ENCODE measurements around the gene SPNS3.
A peak's percentile ranks its signal among the peaks of the same experiment; 100 is the strongest.

The SPNS3 gene

DNA sequence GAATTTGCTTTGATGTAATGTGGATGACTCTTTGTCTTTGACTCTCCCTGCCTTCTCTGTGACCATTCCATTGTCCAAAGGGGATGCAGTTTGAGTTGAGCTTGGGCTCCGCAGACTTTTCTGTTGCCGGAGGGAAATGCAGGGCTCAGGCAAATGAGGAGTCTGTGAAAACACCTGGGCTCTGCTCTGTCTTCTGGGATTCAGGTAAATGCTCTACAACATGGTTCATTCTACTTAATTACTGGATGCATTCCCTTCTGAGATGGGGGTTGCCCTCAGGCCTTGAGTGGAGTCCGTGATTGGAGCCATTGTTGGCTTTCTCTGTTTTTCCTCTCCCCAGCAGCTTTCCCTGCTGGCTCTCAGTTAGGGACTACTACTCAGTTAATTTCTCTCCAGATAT, 38.5 kb downstream of the SPNS3 start:
- no peak for DNase-seq

DNA sequence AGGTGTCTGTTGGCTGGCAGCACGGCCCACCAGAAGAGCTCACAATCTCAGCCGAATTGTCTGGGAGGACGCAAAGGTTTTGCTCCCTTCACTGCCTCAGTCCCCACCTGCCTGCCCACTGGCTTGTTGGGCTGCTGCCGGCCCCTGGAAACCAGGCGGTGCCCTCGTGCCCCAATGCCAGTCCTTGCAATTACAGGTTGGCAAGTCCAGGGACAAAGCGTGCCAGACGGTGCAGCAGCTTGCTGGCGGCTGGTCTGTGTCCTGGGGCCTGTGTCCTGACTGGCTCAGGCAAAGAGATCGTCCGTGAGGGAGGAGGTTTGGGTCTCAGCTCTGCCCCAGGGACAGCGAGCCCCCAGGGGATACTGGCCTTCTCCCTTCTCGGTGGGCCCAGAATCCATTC, 40.4 kb downstream of the SPNS3 start:
- no peak for DNase-seq

DNA sequence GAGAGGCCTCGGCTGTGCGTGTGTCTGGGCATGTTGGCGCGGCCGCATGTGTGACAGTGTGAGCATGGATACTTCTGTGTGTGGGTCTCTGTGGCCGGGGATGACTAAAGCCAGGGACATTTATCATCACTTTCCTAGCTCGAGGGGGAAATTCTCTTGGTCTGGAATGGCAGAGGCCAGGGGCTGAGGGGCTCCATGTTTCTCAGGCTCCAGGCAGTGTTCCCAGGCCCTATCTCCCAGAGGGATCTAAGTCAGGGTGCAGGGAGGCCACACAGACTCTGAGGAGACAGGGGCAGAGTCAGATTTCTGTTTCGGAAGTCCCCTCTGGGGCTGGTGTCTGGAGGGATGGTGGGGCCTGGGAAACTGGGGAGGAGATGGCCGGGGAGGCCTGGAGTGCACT, 41.3 kb downstream of the SPNS3 start:
- DNase-seq: no peak

DNA sequence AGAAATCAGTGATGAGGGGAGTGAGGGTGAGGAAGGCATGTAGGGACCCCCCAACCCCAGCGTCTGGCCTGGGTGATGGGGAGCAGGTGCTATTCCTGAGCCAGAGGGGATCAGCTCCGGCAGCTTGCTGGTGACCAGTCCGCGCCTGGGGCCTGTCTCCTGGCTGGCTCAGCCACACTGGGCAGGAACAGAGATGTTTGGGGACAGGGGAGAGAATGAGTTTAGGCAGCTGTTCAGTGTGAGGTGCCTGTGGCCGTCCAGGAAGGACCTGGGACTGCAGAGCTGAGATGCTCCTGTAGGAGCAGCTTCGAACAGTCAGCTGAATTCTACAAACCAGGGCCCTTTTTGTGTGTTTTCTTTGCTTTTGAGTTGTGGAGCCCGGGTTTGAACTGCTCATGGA, 41.7 kb downstream of the SPNS3 start:
- no peak for DNase-seq

DNA sequence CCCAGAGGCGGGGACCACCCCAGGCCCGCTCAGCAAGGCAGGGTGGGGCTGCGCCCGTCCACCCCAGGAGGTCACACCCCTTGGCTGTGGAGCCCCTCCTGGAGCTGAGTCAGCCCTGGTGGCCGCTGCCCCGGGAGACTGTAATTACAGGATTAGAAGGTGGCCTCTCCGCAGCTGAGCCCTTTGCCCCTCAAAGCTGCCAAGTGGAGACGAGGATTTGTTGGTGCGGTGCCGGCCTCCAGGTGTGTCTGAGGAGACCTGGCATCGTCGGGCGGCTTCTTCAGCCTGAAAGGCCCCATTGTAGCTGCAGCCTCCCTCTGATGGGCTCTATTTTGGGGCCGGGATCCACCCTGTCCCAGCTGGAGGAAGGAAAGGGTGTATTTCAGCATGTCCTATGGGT, 42.3 kb downstream of the SPNS3 start:
- DNase-seq: no peak

DNA sequence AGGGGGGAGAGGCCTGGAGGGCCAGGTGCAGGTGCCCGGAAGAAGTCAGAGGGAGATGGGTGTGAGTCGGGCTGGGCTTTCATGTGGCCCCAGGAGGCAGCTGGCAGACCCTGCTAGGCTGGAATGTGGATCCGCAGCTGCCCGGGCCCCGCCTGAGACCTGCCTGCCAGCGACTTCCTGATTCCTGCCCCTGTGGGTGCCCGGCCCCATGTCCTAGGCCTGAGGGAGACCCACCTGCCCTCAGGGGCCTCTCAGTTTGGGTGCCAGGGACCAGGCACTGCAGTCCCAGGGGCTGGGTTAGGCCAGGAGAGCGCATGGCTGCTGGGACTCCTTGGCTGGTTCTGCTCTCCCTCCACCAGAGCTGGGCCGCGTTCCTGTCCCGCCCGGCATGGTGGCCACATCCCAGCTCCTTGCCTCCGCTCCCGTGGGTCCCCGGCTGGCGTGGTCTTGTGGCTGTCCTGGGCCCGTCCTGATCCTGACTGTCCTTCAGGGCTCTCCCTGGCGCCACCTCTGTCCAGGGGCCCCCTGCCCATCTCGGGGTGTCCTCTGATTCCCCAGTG, 42.9 kb downstream of the SPNS3 start:
- DNase-seq: no peak

DNA sequence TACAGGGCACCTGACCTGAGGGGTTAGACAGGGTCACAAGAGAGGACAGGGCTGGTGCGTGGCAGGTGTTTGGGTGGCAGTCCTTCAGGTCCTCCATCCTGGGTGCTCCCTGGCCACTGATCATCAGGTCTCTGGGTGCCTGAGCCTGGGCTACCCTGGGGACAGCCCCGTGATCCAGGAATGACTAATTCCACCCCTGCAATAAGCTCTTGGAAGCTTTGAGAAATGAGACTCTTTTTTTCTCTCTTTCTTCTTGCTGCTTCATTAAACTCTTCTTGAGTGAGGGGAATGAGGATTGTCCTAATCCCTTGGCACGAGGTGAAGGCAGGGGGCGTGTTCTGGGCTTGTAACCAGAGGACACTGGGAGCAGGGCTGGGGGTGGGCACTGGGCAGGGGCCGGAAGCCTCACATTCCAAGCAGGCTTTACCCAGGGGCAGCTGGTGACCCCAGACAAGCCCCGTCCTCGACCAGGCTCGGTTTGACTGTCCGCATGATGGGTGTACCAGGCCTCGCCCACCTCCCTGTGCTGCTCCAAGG, 43.6 kb downstream of the SPNS3 start:
- DNase-seq: no peak

DNA sequence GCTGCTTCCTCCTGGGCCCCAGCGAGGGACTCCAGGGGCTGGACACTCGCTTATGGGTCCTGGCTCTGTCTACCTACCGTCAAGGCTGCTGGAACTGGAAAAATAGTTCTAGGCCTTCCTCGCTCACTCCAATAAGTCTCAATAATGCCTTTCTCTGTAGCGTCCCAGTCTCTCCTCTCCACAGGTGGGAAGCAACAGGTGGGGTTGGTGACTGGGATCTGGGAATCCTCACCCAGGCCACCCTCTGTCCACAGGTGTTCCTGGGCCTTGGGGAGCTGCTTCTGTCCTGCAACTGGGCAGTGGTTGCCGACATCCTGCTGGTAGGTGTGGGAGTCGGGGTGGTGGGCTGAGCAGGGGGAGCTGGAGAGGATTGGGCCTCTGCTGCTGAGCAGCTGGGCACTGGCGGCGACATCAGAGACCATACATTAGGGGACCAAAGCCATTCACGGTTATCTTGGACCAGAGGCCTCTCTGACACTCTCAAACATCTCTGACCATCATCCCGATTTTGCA, 44.6 kb downstream of the SPNS3 start:
- no peak for DNase-seq

DNA sequence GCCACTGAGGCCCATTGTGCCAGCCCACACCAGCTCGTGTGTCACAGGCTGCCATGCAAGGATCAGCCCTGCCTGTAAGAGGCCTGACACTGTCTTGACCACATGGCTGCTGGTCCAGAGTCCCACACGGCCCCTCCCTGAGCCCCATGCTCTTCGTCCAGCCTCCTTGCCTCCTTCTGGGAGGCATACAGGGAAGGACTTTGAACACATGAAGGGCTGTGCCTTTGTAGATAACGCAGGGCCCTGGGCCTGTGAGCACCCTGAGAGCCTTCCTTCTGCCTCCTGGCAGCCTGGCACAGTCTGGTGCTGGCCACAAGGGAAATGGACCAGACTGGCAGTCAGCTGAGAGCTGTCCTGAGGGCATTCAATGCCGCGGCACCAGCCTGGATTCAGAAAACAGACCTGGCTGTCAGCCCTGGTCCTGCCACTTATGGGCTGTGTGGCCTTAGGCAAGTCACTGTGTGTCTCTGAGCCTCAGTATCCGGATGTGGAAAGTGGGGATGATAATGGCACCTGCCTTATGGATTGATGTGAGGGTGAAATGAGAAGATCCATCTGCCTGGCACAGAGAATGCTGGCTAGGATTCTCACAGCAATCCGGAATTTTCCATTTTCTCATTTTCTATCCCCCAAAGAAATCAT, 45.7 kb downstream of the SPNS3 start:
- DNase-seq: no peak

DNA sequence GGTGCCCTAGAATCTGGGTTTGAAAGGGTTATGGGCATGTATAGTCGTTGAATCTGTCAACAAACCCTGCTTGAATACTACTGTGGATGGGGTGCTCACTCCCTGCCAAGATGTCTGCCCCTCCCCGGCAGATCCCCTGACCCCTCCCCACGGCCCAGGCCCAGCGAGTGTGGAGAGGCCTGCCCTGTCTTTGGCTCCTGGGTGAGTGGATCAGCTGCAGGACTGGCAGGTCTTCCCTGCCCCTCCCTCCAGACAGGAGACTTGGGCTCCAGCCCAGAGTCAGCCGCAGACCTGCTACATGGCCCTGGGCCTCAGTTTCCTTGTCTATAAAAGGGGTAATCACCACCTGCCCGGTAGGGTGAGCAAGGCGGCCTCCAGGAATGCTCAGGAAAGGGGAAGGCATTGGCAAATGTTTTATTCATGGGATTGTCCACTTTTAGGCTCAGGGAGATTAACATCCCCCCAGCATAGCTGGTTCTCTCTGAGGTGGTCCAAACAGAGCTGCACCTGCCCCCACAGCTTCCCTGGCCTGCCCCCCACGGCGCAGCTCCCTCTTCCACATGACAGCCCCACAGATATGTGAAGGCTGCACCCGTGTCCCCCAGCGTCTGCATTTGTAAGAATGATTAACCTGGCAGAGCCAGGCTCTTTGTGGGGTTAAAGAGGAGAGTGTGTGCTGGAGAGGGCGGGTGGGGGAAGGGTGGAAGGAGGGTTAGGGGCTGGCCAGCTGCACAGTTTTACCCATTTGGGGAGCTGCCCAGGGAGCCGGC, 46.4 kb downstream of the SPNS3 start:
- DNase-seq: no peak

DNA sequence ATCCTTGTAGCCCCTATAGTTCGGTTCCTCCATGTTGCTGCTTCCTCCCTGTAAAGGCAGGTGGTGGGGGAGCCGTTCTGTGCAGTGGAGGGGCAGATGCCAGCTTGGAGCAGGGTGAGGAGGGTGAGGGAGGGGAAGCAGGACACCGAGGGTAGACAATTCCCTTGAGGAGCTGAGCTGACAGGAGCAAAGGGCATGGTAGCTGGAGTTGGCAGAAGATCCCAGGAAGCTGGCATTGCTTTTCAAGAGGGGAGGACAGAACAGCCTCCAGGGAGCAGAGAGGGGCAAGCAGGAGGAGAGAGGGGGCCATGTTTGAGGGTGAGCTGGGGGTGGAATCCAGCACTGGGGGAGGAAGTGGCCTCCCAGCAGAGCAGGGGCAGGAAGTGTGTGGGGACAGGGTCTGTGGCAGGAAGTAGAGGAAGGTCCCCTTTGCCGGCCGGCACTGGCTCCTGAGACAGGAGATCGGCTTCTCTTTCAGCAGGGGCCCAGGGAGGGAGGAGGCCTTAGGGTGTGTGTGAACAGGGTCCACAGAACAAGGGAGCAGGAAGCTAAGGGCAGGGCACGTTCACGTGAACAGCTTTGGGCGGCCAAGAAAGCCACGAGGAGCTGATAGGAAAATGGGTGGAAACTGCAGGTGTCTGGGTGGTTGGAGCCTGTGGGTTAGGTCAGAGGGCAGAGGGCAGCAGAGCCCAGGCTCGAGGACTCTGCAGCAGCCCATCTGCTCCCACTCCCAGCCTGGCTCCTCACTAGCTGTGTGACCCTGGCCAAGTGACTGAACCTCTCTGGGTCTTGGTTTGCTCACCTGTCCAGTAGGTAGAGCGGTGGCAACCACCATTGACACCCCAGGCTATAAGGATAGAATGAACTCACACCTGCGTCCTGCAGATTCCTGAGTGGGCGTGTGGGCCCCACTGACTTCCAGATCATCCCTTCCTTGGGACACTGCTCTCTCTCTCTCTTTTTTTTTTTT, 47.5 kb downstream of the SPNS3 start:
- peak; percentile 58 for DNase-seq

DNA sequence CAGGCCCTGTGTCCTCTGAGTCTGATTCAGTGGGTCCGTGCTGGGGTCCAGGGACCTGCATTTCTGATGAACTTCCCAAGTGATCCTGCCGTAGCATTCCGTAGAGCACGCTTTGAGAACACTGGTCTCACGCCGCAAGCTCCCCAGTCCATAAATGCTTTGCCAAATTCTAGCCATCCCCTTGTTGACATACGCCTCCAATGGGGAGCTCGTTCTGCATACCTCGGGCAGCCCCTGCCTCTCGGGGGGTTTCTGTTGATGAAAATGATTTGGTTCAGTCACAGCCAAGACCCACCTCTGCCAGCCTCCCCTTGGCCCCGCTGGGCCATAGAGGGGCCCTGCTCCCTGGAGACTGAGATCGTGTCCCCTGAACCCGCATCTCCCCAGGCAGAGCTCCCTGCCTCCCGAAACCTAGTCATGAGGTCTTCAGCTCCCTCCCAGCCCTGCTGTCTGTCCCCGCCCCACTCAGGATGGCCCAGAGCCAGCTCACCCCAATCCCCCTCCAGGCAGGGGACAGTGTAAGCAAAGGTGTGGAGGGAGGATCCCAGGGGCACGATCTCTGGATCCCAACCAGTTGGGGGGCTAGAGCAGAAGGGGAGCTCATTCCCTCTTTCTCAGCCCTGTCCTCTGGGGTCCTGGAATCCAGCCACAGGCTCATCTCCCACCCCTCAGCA, 48.7 kb downstream of the SPNS3 start:
- no peak for DNase-seq

DNA sequence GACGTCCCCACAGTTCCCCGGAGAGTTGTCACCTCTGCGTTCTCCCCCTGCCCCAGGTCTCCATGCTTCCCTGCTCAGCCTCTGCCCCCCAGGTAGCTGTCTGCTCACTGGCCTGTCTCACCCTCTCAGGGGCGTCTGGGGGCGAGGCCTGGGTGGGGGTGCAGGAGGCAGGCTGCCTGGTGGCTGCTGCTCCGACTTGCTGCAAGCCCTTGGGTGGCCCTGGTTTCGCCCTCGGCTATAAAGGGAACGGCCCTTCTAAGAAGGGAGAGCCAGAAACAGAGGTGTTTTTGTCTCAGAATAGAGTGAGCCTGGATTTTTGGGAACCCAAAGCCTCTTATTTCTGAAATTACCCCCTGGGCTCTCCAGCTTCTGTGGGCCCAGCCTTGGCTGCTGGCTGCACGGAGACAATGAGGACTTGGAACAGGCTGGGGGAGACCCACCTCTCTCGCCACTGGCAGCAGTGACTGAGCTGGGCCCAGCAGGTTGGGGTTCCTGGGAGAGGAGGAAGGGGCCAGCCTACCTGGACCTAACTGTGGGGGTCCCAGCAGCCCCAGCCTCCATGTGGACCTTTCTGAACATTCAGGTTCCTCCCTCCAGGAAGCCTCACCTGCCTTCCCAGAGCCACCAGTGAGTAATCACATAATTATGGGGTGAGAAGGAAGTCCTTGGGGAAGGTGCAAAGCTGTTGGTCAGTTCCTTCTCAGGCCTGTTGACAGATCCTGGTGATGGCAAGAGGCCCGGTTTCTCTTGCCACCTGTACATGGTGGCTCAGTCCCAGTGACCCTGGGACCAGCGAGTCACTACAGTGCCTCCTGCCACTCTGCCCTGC, 49.5 kb downstream of the SPNS3 start:
- DNase-seq: no peak

DNA sequence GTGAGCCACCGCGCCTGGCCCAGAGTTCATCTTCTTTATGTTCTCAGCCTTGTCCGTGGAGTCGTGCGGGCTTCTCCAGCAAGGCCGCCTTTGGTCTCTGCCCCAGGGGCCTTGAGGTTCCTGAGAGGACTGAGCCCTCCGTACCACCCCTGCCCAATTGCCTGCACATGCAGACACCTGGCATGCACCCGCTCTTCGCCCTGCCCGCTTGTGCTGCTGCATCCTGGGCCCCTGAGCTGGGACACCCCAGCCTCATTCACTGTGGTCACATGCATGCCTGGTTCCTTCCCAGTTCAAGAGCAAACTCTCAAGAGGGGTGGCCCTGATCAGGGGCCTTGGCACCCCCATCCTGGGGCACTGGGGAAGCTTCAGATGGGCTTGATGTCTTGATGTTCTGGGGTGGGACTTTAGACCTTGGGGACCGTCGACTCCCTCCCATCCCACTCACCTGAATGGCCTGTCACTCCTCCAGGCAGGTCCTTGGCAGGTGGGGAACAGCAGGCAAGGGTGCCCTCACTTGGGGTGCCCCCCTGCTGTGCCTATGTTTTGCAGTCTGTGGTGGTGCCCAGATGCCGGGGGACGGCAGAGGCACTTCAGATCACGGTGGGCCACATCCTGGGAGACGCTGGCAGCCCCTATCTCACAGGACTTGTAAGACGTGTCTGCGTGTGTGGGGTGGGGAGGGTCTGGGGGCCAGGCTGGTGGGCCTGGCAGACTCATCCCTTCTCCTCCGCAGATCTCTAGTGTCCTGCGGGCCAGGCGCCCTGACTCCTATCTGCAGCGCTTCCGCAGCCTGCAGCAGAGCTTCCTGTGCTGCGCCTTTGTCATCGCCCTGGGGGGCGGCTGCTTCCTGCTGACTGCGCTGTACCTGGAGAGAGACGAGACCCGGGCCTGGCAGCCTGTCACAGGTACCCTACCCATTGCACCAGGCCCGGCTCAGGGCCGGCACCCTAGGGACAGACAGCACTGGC, 52.2 kb downstream of the SPNS3 start:
- no peak for DNase-seq

DNA sequence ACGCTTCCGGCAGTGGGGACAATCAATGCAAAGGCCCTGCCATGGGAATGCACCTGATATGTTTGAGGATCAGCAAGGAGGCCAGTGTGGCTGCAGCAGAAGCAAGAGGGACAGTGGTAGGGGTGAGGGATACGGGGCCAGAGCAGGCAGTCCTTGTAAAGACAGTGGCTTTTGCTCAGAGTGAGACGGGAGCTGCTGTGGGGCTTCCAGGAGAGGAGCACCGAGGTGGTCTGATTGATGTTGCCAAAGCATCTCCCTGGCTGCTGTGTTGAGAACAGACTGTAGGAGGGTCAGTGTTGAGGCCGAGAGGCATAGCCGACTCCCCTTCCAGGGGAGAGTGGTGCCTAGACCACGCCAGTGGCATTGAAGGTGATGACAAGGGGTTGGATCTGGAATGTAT, 53.6 kb downstream of the SPNS3 start:
- no peak for DNase-seq

DNA sequence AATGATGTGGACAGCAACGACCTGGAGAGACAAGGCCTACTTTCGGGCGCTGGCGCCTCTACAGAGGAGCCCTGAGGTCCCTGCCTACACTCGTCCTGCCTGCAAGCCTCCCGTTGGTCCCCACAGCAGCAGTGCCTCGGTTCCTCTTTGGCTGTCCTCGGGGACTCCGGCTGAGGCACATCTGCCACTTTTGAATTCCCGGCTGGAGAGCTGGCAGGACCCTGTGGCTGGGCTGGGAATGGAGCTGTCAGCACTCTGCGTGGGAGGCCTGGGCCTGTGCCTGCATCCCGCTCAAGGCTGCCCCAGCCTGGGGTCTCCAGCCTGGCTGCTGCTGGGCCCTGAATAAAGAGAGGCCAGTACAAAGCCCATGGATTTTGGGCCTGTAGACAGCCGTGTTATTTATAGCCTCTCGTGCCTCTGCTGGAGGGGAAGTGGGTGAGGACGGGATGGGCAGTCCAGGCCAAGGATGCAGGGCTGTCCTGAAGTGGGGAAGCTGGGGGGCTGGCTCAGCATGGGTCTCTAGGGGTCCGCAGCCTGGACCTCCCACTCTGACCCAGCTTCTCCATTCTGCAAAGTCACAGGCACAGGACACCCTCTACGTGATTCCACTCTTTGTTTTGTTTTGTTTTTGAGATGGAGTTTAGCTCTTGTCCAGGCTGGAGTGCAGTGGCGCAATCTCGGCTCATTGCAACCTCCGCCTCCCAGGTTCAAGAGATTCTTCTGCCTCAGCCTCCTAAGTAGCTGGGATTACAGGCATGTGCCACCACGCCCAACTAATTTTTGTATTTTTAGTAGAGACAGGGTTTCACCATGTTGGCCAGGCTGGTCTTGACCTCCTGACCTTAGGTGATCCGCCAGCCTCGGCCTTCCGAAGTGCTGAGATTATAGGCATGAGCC, 54.3 kb downstream of the SPNS3 start:
- no peak for DNase-seq

DNA sequence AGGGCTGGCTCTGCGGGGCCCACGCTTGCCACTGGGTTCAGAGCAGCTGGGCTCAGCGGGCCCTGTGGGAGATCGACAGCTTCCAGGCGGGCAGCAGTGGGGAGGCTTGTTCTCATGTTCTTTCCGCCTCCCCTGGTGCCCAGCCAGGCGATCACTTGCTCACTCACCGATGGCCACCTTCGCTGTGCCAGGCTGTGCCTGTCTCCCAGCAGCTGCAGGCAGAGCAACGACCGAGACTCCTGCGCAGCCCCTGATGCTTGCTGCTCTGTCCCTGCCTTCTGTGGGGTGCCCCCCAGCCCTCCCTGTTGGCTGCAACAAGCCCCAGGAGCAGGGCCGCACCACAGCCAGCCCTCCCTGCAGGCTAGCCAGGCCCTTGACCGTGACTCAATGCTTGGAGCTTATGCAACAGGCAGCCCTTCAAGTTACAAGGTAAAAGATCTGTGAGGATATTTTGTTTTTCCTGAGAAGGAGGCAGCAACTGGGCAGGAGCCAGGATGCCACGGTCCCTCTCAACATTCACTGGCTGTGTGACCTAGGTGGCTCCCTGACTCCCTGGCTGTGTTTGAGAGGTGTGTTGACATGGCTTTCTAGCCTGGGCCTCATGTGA, 55.4 kb downstream of the SPNS3 start:
- no peak for DNase-seq

DNA sequence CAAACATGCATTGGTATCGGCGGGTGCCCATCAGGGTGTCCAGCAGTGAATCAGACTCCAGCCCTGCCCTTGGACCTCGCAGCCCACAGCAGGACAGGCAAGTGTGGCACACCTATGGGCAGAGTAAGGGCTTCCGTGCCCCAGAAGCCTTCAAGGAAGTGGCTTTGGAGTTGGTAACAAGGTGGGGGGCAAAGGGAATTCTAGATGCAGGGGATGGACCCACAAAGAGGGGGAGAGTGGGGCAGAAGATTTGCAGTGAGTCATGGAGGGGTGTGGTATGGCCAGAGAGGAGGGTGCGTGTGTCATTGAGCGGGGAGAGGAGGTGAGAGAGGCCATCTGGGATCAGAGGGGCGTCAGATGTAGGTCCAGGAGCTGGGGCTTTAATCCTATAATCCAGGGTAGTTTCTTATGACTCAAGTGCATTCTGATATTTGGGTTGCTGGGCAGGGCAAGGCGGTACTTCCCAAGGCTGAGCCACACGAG, 56.4 kb downstream of the SPNS3 start:
- no peak for DNase-seq

Measured in NCI-H2171 (cell line).